Liver (tissue), 3 donors: ENCODE results near the gene GPR15LG.

Experiments
- GABPA ChIP-seq, 2 donors: IDR thresholded peaks in 1 of 2; conservative IDR thresholded peaks in 1 of 2; 2 replicates each; pipeline ENCODE4 v1.6.1; 2016; ENCODE audit warnings: antibody characterized with exemption in 2 of 2, mild to moderate bottlenecking in 1 of 2, moderate library complexity in 1 of 2
- JUND ChIP-seq, 2 donors: IDR thresholded peaks; 2 replicates each; pipeline ENCODE4 v1.6.1; 2016; ENCODE audit warnings: antibody characterized with exemption in 2 of 2
- RAD21 ChIP-seq, 2 donors: IDR thresholded peaks; 2 replicates each; pipeline ENCODE4 v1.6.1; 2016; ENCODE audit warnings: antibody characterized with exemption in 2 of 2, mild to moderate bottlenecking in 2 of 2
- TAF1 ChIP-seq: conservative IDR thresholded peaks from 2 replicates; pipeline ENCODE4 v1.6.1; 2016; ENCODE audit warnings: antibody characterized with exemption, mild to moderate bottlenecking
- TF ChIP-seq, protein P1 (sequence below): fragments of 150-350 bp; IDR thresholded peaks from 2 replicates; pipeline ENCODE4 v1.5.1; 2017; ENCODE audit warnings: improper control_type of control experiment, low read depth, low read length; ENCODE audit not compliant: missing input control
- donor health status: healthy.
- donor health status: healthy.

DNA sequence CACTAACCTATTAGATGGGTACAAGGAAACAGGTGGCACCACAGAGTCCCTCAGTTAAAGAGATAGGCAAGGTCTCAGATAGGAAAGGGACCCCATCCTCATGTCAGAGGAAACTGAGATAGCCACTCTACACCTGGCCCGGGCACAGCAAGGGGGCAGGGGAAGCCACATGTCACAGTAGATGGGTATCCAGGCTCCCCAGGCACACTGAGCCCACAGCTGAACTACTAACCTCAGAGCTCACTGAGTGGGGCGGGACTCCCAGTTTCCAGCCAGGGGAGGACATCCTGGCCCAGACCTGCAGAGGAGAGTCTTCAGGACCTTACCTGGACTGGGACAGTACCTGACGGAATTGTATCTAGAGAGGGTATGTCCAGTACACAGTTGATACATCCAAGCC lies 17.0 kb downstream of the GPR15LG start:
- TF ChIP-seq, protein P1, sequence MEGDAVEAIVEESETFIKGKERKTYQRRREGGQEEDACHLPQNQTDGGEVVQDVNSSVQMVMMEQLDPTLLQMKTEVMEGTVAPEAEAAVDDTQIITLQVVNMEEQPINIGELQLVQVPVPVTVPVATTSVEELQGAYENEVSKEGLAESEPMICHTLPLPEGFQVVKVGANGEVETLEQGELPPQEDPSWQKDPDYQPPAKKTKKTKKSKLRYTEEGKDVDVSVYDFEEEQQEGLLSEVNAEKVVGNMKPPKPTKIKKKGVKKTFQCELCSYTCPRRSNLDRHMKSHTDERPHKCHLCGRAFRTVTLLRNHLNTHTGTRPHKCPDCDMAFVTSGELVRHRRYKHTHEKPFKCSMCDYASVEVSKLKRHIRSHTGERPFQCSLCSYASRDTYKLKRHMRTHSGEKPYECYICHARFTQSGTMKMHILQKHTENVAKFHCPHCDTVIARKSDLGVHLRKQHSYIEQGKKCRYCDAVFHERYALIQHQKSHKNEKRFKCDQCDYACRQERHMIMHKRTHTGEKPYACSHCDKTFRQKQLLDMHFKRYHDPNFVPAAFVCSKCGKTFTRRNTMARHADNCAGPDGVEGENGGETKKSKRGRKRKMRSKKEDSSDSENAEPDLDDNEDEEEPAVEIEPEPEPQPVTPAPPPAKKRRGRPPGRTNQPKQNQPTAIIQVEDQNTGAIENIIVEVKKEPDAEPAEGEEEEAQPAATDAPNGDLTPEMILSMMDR: no peak
- TF ChIP-seq TAF1 (no peak), JUND (IDR thresholded peaks at IDR 0.05) (no peak), GABPA (IDR thresholded peaks at IDR 0.05 in 1 of 2, conservative IDR thresholded peaks at IDR 0.05 in 1 of 2) (no peak), RAD21 (IDR thresholded peaks at IDR 0.05) (no peak)
